ENCODE measurements around the gene NIN.

DNA sequence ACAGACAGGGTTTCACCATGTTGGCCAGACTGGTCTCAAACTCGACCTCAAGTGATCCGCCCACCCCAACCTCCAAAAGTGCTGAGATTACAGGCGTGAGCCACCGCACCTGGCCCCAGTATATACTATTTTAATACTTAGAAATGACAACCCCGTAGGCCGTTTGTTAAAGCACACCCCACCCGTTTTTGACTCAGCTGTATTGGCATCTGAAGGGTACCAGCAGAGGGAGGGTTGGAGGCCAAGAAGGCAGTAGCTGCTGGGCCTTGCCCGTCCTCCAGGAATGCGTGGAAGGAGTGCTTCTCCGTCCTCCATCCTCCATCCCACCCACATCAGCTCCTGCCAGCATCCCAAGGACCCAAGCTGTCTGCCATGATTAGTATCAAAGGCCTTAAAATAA is 6.3 kb upstream of the NIN start:
- no peak for TF ChIP-seq SMC3 (conservative IDR thresholded peaks at IDR 0.05; ENCODE audit: poor library complexity)
- TF ChIP-seq, protein P1, sequence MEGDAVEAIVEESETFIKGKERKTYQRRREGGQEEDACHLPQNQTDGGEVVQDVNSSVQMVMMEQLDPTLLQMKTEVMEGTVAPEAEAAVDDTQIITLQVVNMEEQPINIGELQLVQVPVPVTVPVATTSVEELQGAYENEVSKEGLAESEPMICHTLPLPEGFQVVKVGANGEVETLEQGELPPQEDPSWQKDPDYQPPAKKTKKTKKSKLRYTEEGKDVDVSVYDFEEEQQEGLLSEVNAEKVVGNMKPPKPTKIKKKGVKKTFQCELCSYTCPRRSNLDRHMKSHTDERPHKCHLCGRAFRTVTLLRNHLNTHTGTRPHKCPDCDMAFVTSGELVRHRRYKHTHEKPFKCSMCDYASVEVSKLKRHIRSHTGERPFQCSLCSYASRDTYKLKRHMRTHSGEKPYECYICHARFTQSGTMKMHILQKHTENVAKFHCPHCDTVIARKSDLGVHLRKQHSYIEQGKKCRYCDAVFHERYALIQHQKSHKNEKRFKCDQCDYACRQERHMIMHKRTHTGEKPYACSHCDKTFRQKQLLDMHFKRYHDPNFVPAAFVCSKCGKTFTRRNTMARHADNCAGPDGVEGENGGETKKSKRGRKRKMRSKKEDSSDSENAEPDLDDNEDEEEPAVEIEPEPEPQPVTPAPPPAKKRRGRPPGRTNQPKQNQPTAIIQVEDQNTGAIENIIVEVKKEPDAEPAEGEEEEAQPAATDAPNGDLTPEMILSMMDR (IDR thresholded peaks at IDR 0.05; ENCODE audit: poor library complexity, severe bottlenecking) = no peak
